Psoas muscle (tissue), 8 donors: Measurements from ENCODE around the gene HBS1L. TPM values are rescaled to one million over a fixed set of nuclear protein-coding genes. Genes with fewer than 3 reads are reported as not detected.
A peak's percentile ranks its signal among the peaks of the same experiment; 100 is the strongest.

Experiments used
- ATAC-seq, 4 donors: fragments of 200-7000 bp; cut with Tn5 transposase; one replicate each; pipeline ENCODE4 v1.9.1; 2020; ENCODE audit warnings: moderate library complexity in 3 of 4, mild to moderate bottlenecking in 2 of 4
- DNase-seq, 2 donors: peaks; one replicate each; pipeline ENCODE4 v3.0.0-alpha.2; 2020
- H3K27ac ChIP-seq: fragments of 200-600 bp; one replicate; pipeline ENCODE4 v1.8.0; 2022
- H3K27me3 ChIP-seq, 3 donors: fragments of 200-600 bp in 1 of 3; one replicate each; pipeline versions ENCODE4 v1.6.1 to v1.8.0; 2013 to 2022; ENCODE audit warnings: low read length in 2 of 3, mild to moderate bottlenecking in 2 of 3, moderate library complexity in 1 of 3; ENCODE audit not compliant: insufficient read depth in 3 of 3
- H3K36me3 ChIP-seq, 2 donors: fragments of 200-600 bp in 1 of 2; one replicate each; pipeline versions ENCODE4 v1.6.1 to v1.8.0; 2013 to 2022; ENCODE audit warnings: low read depth in 1 of 2, mild to moderate bottlenecking in 1 of 2, moderate library complexity in 1 of 2; ENCODE audit not compliant: insufficient read depth in 1 of 2
- H3K4me1 ChIP-seq: fragments of 200-600 bp; one replicate; pipeline ENCODE4 v1.8.0; 2022
- H3K4me3 ChIP-seq: fragments of 200-600 bp; one replicate; pipeline ENCODE4 v1.8.0; 2022; ENCODE audit warnings: mild to moderate bottlenecking
- H3K9me3 ChIP-seq: fragments of 200-600 bp; one replicate; pipeline ENCODE4 v1.8.0; 2022
- WGBS, 3 donors: extraction: QIAGEN DNeasy Blood & Tissue Kit; methylation state at CpG; one replicate each; pipeline versions ENCODE4 v1.1.6 to v1.1.7; 2013; 5-methylcytosine and 5-hydroxymethylcytosine counted together
- intact Hi-C, 2 donors: fragments of 100-400 bp; cut with DNase I; formaldehyde crosslinking; loops; one replicate each; pipeline versions ENCODE4 v1.11.0 to v1.14.2; 2022
- polyA plus RNA-seq, 3 donors: library from polyadenylated mRNA; stranded (reverse); fragments of 200-250 nt; gene quantifications; one replicate each; pipeline ENCODE4 v1.2.3, GENCODE V29; 2013
- total RNA-seq, 4 donors: library from RNA; stranded (reverse); fragmentation: NEBNext Ultra II Directional in 2 of 4; extraction: Animal tissue kit (Norgen Biotek cat#: 25700) in 2 of 4; gene quantifications; one replicate each; pipeline versions ENCODE4 v1.2.1 to v1.2.4, GENCODE V29; 2021 to 2023
- TF ChIP-seq, protein P1 (sequence below): fragments of 200-600 bp; IDR thresholded peaks from one replicate; pipeline ENCODE4 v1.8.0; 2022; ENCODE audit warnings: antibody characterized with exemption
- donor health status: healthy with polysubstance abuse.
- donor health status: DM: no; HTN: no; CAD: no; lungs with moderate emphysema.
- donor health status: Bipolar disorder and iron deficiency.
- donor health status: healthy.
- donor health status: DM: yes; HTN: yes; CAD: no.
- donor health status: DM: no; HTN: no; CAD: no.
- donor health status: DM: no; HTN: no; CAD: no.
- donor health status: DM: yes; HTN: yes; CAD: no.

HBS1L gene
- total and polyA plus RNA-seq, 7 donors = 55.1 to 143 (median 99.5) TPM

DNA sequence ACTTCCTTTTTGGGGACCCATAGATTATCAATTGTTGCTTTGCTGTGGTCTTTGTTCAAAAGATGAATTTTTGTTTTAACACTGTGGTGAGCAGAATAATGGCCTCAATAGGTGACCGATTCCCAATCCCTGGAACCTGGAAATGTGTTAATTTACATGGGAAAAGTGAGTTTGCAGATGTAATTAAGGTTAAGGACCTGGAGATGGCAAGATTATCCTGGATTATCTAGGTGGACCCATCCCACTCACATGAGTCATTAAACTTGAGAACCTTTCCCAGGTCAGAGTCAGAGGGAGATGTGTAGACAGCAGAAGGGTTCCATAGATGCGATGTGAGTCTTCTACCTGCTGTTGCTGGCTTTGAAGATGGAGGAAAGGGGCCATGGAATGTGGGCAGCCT, 36.2 kb upstream of the HBS1L start:
- H3K4me3 ChIP-seq = no peak overlapping the region
- no peak overlapping the region for H3K27ac ChIP-seq
- TF ChIP-seq, protein P1, sequence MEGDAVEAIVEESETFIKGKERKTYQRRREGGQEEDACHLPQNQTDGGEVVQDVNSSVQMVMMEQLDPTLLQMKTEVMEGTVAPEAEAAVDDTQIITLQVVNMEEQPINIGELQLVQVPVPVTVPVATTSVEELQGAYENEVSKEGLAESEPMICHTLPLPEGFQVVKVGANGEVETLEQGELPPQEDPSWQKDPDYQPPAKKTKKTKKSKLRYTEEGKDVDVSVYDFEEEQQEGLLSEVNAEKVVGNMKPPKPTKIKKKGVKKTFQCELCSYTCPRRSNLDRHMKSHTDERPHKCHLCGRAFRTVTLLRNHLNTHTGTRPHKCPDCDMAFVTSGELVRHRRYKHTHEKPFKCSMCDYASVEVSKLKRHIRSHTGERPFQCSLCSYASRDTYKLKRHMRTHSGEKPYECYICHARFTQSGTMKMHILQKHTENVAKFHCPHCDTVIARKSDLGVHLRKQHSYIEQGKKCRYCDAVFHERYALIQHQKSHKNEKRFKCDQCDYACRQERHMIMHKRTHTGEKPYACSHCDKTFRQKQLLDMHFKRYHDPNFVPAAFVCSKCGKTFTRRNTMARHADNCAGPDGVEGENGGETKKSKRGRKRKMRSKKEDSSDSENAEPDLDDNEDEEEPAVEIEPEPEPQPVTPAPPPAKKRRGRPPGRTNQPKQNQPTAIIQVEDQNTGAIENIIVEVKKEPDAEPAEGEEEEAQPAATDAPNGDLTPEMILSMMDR = no peak
- no peaks in the 10 kb centered on the region for H3K4me1 ChIP-seq
- no peak for DNase-seq
- no peaks in the 10 kb centered on the region for H3K9me3 ChIP-seq
- intact Hi-C loops = no loop called here
- ATAC-seq = no peak
- WGBS, 3 donors = 87 to 92% (median 91%) methylated on average over 2 of the region's 2 CpGs
- no peaks in the 10 kb centered on the region for H3K36me3 ChIP-seq
- H3K27me3 ChIP-seq = no peaks in the 10 kb centered on the region

DNA sequence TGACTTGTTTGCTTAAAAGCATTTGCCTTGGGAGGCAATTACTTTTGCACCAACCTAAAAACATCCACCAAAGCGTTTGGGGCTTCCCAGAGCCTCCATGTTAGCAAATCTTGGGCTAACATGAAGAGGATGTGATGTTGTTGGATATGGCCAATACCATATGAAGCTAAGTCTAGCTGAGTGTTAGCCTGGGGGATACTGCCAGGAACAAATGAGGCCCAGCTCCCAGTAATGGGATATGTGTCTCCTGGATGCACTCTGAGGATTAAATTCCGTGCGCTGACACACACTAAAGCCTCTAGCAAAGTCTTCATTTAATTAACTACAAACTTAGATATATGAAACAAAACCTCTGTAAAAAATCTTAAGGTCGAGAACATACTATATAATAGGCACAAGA, 35.3 kb upstream of the HBS1L start:
- intact Hi-C loops = no loop called here
- no peak overlapping the region for H3K27ac ChIP-seq
- H3K27me3 ChIP-seq = no peaks in the 10 kb centered on the region
- TF ChIP-seq, protein P1 = no peak
- no peaks in the 10 kb centered on the region for H3K4me1 ChIP-seq
- ATAC-seq (no peak), DNase-seq (no peak)
- 81 to 87% (median 84%) methylated on average over 4 of the region's 4 CpGs for WGBS, 3 donors
- H3K4me3 ChIP-seq = no peak overlapping the region
- no peaks in the 10 kb centered on the region for H3K36me3 ChIP-seq
- no peaks in the 10 kb centered on the region for H3K9me3 ChIP-seq

DNA sequence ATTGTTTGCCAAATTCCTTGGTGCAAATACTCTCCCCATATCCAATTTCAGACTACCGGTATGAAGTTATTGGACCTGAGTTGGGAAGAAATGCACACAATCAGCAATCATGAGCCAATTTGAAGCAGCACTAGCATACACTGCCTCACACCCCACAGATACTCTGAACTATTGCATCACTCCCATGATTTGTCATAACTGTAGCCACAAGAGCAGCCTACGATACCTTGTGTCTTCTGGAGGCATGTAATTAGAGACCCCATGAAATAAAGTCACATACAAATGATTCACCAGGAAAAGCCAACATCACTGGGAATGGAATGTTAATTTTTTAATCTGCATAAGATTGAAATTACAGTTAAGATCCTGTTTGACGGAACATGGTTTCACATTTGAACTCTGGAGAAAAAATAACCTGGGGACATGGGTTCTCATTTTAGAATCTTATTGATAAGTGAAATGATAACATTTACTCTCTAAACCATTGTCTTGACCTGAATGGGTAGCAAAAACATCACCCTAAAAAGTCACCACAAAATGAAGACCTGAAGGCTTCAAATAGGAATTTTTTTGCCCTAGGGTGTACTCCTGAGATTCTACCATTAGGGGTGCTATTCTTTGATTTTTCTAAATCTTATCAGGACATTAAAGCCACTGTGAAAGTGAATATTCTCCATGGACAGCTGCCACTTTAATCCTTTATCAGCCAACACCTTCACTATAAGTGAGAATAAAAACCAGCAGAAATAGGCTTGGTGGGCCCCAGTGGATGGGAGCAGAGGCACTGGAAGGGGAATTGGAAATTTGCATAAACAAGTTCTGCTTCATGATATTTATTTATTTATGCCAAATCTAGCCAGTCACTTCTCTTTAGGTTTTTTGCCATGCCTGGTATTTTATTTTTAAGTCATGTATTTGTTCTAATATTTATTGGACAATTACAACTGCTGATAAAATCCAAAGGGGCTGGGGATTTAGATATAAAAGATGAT, 34.5 kb upstream of the HBS1L start:
- TF ChIP-seq, protein P1 = peak; percentile 24
- H3K27ac ChIP-seq = no peak overlapping the region
- ATAC-seq (peak in 2 of 4 donors; percentile 57 to 69), DNase-seq (no peak)
- WGBS, 3 donors = 56 to 77% (median 61%) methylated on average over 3 of the region's 3 CpGs
- H3K9me3 ChIP-seq = no peaks in the 10 kb centered on the region
- no peaks in the 10 kb centered on the region for H3K27me3 ChIP-seq
- intact Hi-C loops = no loop called here
- H3K4me3 ChIP-seq = no peak overlapping the region
- H3K36me3 ChIP-seq = no peaks in the 10 kb centered on the region
- no peaks in the 10 kb centered on the region for H3K4me1 ChIP-seq

DNA sequence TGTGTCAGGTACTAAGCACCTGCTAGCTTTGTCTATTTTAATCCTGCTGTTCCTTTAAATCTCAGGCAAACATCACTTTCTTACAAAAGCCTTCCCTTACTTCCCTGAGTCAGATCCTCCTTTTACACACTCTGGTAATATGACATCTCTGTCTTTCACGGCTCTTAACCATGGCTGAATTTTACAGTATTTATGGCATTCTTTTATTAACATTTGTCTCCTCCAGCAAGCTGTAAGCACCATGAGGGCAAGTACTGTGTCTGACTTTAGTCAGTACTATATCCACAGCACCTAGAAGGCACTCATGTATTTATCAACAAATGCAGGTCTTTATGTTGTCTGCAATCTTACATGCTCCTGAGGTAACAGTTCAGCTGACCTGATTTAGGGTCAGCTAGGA, 33.7 kb upstream of the HBS1L start:
- ATAC-seq (no peak), DNase-seq (no peak)
- Histone ChIP-seq H3K9me3 (no peaks in the 10 kb centered on the region), H3K27ac (no peak overlapping the region), H3K36me3 (no peaks in the 10 kb centered on the region), H3K4me1 (no peaks in the 10 kb centered on the region), H3K27me3 (no peaks in the 10 kb centered on the region), H3K4me3 (no peak overlapping the region)
- TF ChIP-seq, protein P1 = no peak
- intact Hi-C loops = no loop called here
- WGBS, 3 donors = 45 to 63% (median 49%) methylated on average over 1 of the region's 1 CpG
